Body of pancreas (tissue), 4 donors: ENCODE measurements around the gene CD34.

Experiments used
- CTCF ChIP-seq, 7 experiments: fragments of 450-650 bp in 4 of 7; fragments of 200-600 bp in 3 of 7; sonication (generic) in 3 of 7; IDR thresholded peaks; one replicate each; pipeline ENCODE4 v1.5.1; 2016 to 2019; ENCODE audit warnings: antibody characterized with exemption in 7 of 7
- POLR2A ChIP-seq, 3 donors: fragments of 450-650 bp; IDR thresholded peaks; one replicate each; pipeline ENCODE4 v1.6.1; 2016; ENCODE audit warnings: antibody characterized with exemption in 3 of 3, mild to moderate bottlenecking in 2 of 3

GRCh38 chr1:207904391-207904790, 6.5 kb downstream of the CD34 start:
- TF ChIP-seq POLR2A (IDR thresholded peaks at IDR 0.05) (no peak), CTCF (IDR thresholded peaks at IDR 0.05) (no peak)
